Liver (tissue), 3 donors: ENCODE data around the gene VWA5B2.

Experiments
- ATF3 ChIP-seq: IDR thresholded peaks from 2 replicates; pipeline ENCODE4 v1.6.1; 2016; ENCODE audit warnings: antibody characterized with exemption
- CTCF ChIP-seq: fragments of 150-350 bp; IDR thresholded peaks from 2 replicates; pipeline ENCODE4 v1.5.1; 2017; ENCODE audit warnings: improper control_type of control experiment, low read depth, low read length; ENCODE audit not compliant: missing input control
- EGR1 ChIP-seq, 2 donors: IDR thresholded peaks; 2 replicates each; pipeline ENCODE4 v1.6.1; 2016 to 2018; ENCODE audit warnings: antibody characterized with exemption in 2 of 2, low read depth in 2 of 2
- GABPA ChIP-seq, 2 donors: IDR thresholded peaks in 1 of 2; conservative IDR thresholded peaks in 1 of 2; 2 replicates each; pipeline ENCODE4 v1.6.1; 2016; ENCODE audit warnings: antibody characterized with exemption in 2 of 2, mild to moderate bottlenecking in 1 of 2, moderate library complexity in 1 of 2
- HNF4G ChIP-seq: IDR thresholded peaks from 2 replicates; pipeline ENCODE4 v1.6.1; 2016; ENCODE audit warnings: antibody characterized with exemption
- JUND ChIP-seq, 2 donors: IDR thresholded peaks; 2 replicates each; pipeline ENCODE4 v1.6.1; 2016; ENCODE audit warnings: antibody characterized with exemption in 2 of 2
- RAD21 ChIP-seq, 2 donors: IDR thresholded peaks; 2 replicates each; pipeline ENCODE4 v1.6.1; 2016; ENCODE audit warnings: antibody characterized with exemption in 2 of 2, mild to moderate bottlenecking in 2 of 2
- SP1 ChIP-seq: IDR thresholded peaks from 2 replicates; pipeline ENCODE4 v1.6.1; 2018; ENCODE audit warnings: antibody characterized with exemption, mild to moderate bottlenecking
- TAF1 ChIP-seq: conservative IDR thresholded peaks from 2 replicates; pipeline ENCODE4 v1.6.1; 2016; ENCODE audit warnings: antibody characterized with exemption, mild to moderate bottlenecking
- YY1 ChIP-seq: IDR thresholded peaks from 2 replicates; pipeline ENCODE4 v1.6.1; 2016; ENCODE audit warnings: antibody characterized with exemption, mild to moderate bottlenecking
- ZBTB33 ChIP-seq: IDR thresholded peaks from 2 replicates; pipeline ENCODE4 v1.6.1; 2016; ENCODE audit warnings: antibody characterized with exemption
- TF ChIP-seq, protein P1 (sequence below): IDR thresholded peaks from 2 replicates; pipeline ENCODE4 v1.6.1; 2016; ENCODE audit warnings: antibody characterized with exemption, mild to moderate bottlenecking
- TF ChIP-seq, protein P2 (sequence below): IDR thresholded peaks from 2 replicates; pipeline ENCODE4 v1.6.1; 2016; ENCODE audit warnings: antibody characterized with exemption
- donor health status: healthy.
- donor health status: healthy.

- TF ChIP-seq CTCF = no peak
- TF ChIP-seq, protein P1, sequence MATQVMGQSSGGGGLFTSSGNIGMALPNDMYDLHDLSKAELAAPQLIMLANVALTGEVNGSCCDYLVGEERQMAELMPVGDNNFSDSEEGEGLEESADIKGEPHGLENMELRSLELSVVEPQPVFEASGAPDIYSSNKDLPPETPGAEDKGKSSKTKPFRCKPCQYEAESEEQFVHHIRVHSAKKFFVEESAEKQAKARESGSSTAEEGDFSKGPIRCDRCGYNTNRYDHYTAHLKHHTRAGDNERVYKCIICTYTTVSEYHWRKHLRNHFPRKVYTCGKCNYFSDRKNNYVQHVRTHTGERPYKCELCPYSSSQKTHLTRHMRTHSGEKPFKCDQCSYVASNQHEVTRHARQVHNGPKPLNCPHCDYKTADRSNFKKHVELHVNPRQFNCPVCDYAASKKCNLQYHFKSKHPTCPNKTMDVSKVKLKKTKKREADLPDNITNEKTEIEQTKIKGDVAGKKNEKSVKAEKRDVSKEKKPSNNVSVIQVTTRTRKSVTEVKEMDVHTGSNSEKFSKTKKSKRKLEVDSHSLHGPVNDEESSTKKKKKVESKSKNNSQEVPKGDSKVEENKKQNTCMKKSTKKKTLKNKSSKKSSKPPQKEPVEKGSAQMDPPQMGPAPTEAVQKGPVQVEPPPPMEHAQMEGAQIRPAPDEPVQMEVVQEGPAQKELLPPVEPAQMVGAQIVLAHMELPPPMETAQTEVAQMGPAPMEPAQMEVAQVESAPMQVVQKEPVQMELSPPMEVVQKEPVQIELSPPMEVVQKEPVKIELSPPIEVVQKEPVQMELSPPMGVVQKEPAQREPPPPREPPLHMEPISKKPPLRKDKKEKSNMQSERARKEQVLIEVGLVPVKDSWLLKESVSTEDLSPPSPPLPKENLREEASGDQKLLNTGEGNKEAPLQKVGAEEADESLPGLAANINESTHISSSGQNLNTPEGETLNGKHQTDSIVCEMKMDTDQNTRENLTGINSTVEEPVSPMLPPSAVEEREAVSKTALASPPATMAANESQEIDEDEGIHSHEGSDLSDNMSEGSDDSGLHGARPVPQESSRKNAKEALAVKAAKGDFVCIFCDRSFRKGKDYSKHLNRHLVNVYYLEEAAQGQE = no peak
- no peak for TF ChIP-seq TAF1
- no peak for TF ChIP-seq YY1
- TF ChIP-seq, protein P2, sequence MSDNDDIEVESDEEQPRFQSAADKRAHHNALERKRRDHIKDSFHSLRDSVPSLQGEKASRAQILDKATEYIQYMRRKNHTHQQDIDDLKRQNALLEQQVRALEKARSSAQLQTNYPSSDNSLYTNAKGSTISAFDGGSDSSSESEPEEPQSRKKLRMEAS = no peak
- no peak for TF ChIP-seq RAD21 (IDR thresholded peaks at IDR 0.05)
- no peak for TF ChIP-seq ZBTB33
- no peak for TF ChIP-seq HNF4G
- no peak for TF ChIP-seq GABPA (IDR thresholded peaks at IDR 0.05 in 1 of 2, conservative IDR thresholded peaks at IDR 0.05 in 1 of 2)
- no peak for TF ChIP-seq ATF3
- no peak for TF ChIP-seq SP1
- no peak for TF ChIP-seq JUND (IDR thresholded peaks at IDR 0.05)
- no peak for TF ChIP-seq EGR1 (IDR thresholded peaks at IDR 0.05; ENCODE audit: low read depth in 2 of 2)
Observed at GRCh38 chr3:184277366-184277765, 48.0 kb downstream of the VWA5B2 start.
